Dermis lymphatic vessel endothelial cell (primary cell): ENCODE measurements around the gene ZDHHC8. TPM values are rescaled to one million over a fixed set of nuclear protein-coding genes. Genes with fewer than 3 reads are reported as not detected.

Experiments
- total RNA-seq: library from RNA; depleted of rRNA; stranded (reverse); fragments of >200 nt; gene quantifications from 2 replicates; pipeline ENCODE4 v1.2.1, GENCODE V29; 2014

ZDHHC8 gene, protein sequence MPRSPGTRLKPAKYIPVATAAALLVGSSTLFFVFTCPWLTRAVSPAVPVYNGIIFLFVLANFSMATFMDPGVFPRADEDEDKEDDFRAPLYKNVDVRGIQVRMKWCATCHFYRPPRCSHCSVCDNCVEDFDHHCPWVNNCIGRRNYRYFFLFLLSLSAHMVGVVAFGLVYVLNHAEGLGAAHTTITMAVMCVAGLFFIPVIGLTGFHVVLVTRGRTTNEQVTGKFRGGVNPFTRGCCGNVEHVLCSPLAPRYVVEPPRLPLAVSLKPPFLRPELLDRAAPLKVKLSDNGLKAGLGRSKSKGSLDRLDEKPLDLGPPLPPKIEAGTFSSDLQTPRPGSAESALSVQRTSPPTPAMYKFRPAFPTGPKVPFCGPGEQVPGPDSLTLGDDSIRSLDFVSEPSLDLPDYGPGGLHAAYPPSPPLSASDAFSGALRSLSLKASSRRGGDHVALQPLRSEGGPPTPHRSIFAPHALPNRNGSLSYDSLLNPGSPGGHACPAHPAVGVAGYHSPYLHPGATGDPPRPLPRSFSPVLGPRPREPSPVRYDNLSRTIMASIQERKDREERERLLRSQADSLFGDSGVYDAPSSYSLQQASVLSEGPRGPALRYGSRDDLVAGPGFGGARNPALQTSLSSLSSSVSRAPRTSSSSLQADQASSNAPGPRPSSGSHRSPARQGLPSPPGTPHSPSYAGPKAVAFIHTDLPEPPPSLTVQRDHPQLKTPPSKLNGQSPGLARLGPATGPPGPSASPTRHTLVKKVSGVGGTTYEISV
- 3.4 and 3.5 TPM in 2 replicates for total RNA-seq

GRCh38 chr22:20131597-20131858 lies at the start of gene ZDHHC8:
Gene ZDHHC8 (plus strand): TSS chr22:20131804. CDS start chr22:20131948, 144 bp downstream.

GRCh38 chr22:20115691-20116375 lies 15.8 kb upstream of the ZDHHC8 start, which contains the start of gene RANBP1:
Gene RANBP1 (plus strand): TSS chr22:20116104. CDS start chr22:20116185, 81 bp downstream.

DNA sequence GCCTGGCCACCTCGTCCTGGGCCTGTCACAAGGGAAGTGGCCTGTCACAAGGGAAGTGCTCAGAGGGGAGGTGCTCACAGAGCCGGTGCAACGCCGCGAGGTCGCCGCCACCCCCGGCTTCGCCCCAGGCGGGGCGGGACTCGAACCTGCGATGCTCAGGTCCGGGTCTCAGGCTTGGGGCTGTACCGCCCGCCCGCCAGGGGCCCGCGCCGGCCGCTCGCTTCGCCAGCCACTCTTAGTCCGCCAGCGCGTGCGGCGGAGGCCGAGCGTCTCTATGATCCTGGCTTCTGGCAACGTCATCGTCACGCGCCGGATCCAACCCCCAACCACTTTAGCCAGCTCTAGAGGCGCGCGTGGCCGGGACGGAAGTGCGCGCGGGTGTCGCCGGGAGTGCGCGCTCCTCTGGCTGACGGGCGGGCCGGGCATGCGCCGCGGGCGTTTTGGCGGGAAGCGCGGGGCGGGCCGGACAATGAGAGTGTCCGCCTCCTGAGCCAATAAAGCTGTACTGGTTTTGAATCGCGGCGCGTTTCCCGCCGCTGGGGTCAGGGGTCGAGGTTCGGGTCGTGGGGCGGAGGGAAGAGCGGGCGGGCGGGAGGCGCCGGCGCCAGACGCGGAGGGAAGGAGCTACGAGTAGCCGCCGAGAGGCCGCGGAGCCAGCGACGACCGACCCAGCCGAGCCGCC lies 14.5 kb upstream of the ZDHHC8 start, which contains the start of gene TRMT2A:
TSS of gene TRMT2A (minus strand) at position 276 of the 682 bp plus-strand sequence. CDS start 320 bp downstream, outside the sequence.

GRCh38 chr22:20150381-20151275 lies 19.0 kb downstream of the ZDHHC8 start, which contains the start of gene CCDC188:
Gene CCDC188 (minus strand): TSS chr22:20151055. CDS start chr22:20150986, 69 bp downstream.

Other genes starting within 250 kb of the ZDHHC8 start
- 266 and 366 TPM in 2 replicates for gene COMT, start 190.0 kb upstream of the ZDHHC8 start, total RNA-seq
- gene TXNRD2, start 190.0 kb upstream of the ZDHHC8 start, total RNA-seq: 42.0 and 53.0 TPM in 2 replicates
- gene ARVCF, start 115.0 kb upstream of the ZDHHC8 start, total RNA-seq: 46.2 and 46.5 TPM in 2 replicates
- 43.2 and 53.5 TPM in 2 replicates for gene TANGO2, start 110.7 kb upstream of the ZDHHC8 start, total RNA-seq
- 24.4 and 26.0 TPM in 2 replicates for gene DGCR8, start 51.6 kb upstream of the ZDHHC8 start, total RNA-seq
- 85.6 and 108 TPM in 2 replicates for gene RANBP1, start 15.7 kb upstream of the ZDHHC8 start, total RNA-seq
- gene TRMT2A, start 14.6 kb upstream of the ZDHHC8 start, total RNA-seq: 26.0 and 29.1 TPM in 2 replicates
- 3.7 and 5.2 TPM in 2 replicates for gene CCDC188, start 19.3 kb downstream of the ZDHHC8 start, total RNA-seq
- 0.77 and 1.3 TPM in 2 replicates for gene RTN4R, start 136.5 kb downstream of the ZDHHC8 start, total RNA-seq
- gene DGCR6L, start 188.3 kb downstream of the ZDHHC8 start, total RNA-seq: 42.0 and 43.2 TPM in 2 replicates